Esophagus muscularis mucosa (tissue), 4 donors: Measurements from ENCODE around the gene IQGAP2. TPM values are rescaled to one million over a fixed set of nuclear protein-coding genes. Genes with fewer than 3 reads are reported as not detected.

ENCODE experiments used
- DNase-seq: peaks from one replicate; pipeline ENCODE4 v3.0.0-alpha.2; 2017; ENCODE audit errors: extremely low spot score
- H3K27ac ChIP-seq, 4 donors: fragments of 200-600 bp; sonication (generic); replicated peaks in 1 of 4; 1 replicate in 3 of 4; 2 replicates in 1 of 4; pipeline ENCODE4 v1.5.1; 2016 to 2019; ENCODE audit warnings: mild to moderate bottlenecking in 1 of 4
- H3K27me3 ChIP-seq, 4 donors: fragments of 200-600 bp; sonication (generic); one replicate each; pipeline versions ENCODE4 v1.5.1 to v1.6.0; 2016 to 2019
- H3K36me3 ChIP-seq, 4 donors: fragments of 200-600 bp; sonication (generic); one replicate each; pipeline ENCODE4 v1.5.1; 2016 to 2019
- H3K4me1 ChIP-seq, 4 donors: fragments of 200-600 bp; sonication (generic); one replicate each; pipeline ENCODE4 v1.5.1; 2016 to 2019
- H3K4me3 ChIP-seq, 4 donors: fragments of 200-600 bp; sonication (generic); 1 replicate in 2 of 4; 2 replicates in 2 of 4; pipeline ENCODE4 v1.5.1; 2016 to 2019; ENCODE audit warnings: mild to moderate bottlenecking in 4 of 4, moderate library complexity in 1 of 4
- H3K9me3 ChIP-seq, 4 donors: fragments of 200-600 bp; sonication (generic); 1 replicate in 3 of 4; 2 replicates in 1 of 4; pipeline ENCODE4 v1.5.1; 2016 to 2019
- CTCF ChIP-seq, 3 experiments: fragments of 200-600 bp in 2 of 3; fragments of 450-650 bp in 1 of 3; sonication (generic) in 2 of 3; IDR thresholded peaks; one replicate each; pipeline ENCODE4 v1.5.1; 2017 to 2019; ENCODE audit warnings: antibody characterized with exemption in 3 of 3, mild to moderate bottlenecking in 2 of 3, moderate library complexity in 1 of 3
- EP300 ChIP-seq: sonication (generic); formaldehyde crosslinking; IDR thresholded peaks from one replicate; pipeline ENCODE4 v1.6.1; 2017; ENCODE audit warnings: antibody characterized with exemption
- POLR2A ChIP-seq: fragments of 450-650 bp; IDR thresholded peaks from one replicate; pipeline ENCODE4 v1.6.1; 2017; ENCODE audit warnings: antibody characterized with exemption, moderate library complexity, mild to moderate bottlenecking, low read depth
- POLR2AphosphoS5 ChIP-seq, 2 donors: sonication (generic); formaldehyde crosslinking; IDR thresholded peaks; one replicate each; pipeline ENCODE4 v1.6.1; 2017; ENCODE audit warnings: antibody characterized with exemption in 2 of 2
- WGBS: methylation state at CpG from one replicate; pipeline ENCODE4 v1.1.5; 2018; 5-methylcytosine and 5-hydroxymethylcytosine counted together
- intact Hi-C: fragments of 100-400 bp; cut with DNase I; formaldehyde crosslinking; loops from one replicate; pipeline ENCODE4 v1.15.1; 2023
- total RNA-seq, 4 donors: library from RNA; depleted of rRNA; stranded (reverse); fragments of >200 nt; gene quantifications; one replicate each; pipeline versions ENCODE4 v1.1.0 to v1.2.1, GENCODE V29; 2016

The IQGAP2 gene
- total RNA-seq, 4 donors from 2014 or later = 14.9 to 30.7 (median 20.8) TPM

GRCh38 chr5:76652809-76653414 lies 249.8 kb downstream of the IQGAP2 start:
- no peaks in the 10 kb centered on the region for H3K27me3 ChIP-seq
- H3K4me3 ChIP-seq = no peak overlapping the region
- no peaks in the 10 kb centered on the region for H3K4me1 ChIP-seq
- WGBS = 88% methylated on average over 3 of the region's 3 CpGs
- no peaks in the 10 kb centered on the region for H3K36me3 ChIP-seq
- no peak overlapping the region for H3K27ac ChIP-seq
- TF ChIP-seq POLR2AphosphoS5 (IDR thresholded peaks at IDR 0.05) (no peak), CTCF (IDR thresholded peaks at IDR 0.05) (no peak), EP300 (no peak), POLR2A (no peak)
- intact Hi-C loops = no loop called here
- peaks cover 0 to 20% (median 15%) of the 10 kb centered on the region in 4 donors for H3K9me3 ChIP-seq
- no peak for DNase-seq

- Histone ChIP-seq H3K9me3 (no peaks in the 10 kb centered on the region), H3K4me1 (no peaks in the 10 kb centered on the region), H3K4me3 (no peak overlapping the region), H3K27me3 (no peaks in the 10 kb centered on the region), H3K36me3 (no peaks in the 10 kb centered on the region), H3K27ac (no peak overlapping the region)
- intact Hi-C loops = no loop called here
- TF ChIP-seq CTCF (IDR thresholded peaks at IDR 0.05) (no peak), POLR2AphosphoS5 (IDR thresholded peaks at IDR 0.05) (no peak)
- no peak for DNase-seq
- 95% methylated on average over 3 of the region's 3 CpGs for whole genome bisulfite sequencing
Measured at GRCh38 chr5:76657091-76657490, 254.0 kb downstream of the IQGAP2 start.

- intact Hi-C loops = no loop called here
- DNase-seq = no peak
- no peak for TF ChIP-seq POLR2A
- no peak for TF ChIP-seq POLR2AphosphoS5 (IDR thresholded peaks at IDR 0.05)
- no peak for TF ChIP-seq CTCF (IDR thresholded peaks at IDR 0.05)
- TF ChIP-seq EP300 = no peak
- Histone ChIP-seq H3K9me3 (no peaks in the 10 kb centered on the region), H3K27ac (no peak overlapping the region), H3K4me1 (no peaks in the 10 kb centered on the region), H3K4me3 (no peak overlapping the region), H3K36me3 (no peaks in the 10 kb centered on the region), H3K27me3 (no peaks in the 10 kb centered on the region)
- 68% methylated on average over 6 of the region's 6 CpGs for WGBS
Measured at GRCh38 chr5:76657683-76658311, 254.7 kb downstream of the IQGAP2 start.

GRCh38 chr5:76660360-76660759 lies 257.3 kb downstream of the IQGAP2 start:
- Histone ChIP-seq H3K27me3 (no peaks in the 10 kb centered on the region), H3K9me3 (no peaks in the 10 kb centered on the region), H3K4me1 (no peaks in the 10 kb centered on the region), H3K4me3 (no peak overlapping the region), H3K27ac (no peak overlapping the region), H3K36me3 (no peaks in the 10 kb centered on the region)
- 75% methylated on average over 2 of the region's 2 CpGs for WGBS
- TF ChIP-seq POLR2A (no peak), EP300 (no peak), CTCF (IDR thresholded peaks at IDR 0.05) (no peak), POLR2AphosphoS5 (IDR thresholded peaks at IDR 0.05) (no peak)
- intact Hi-C loops = no loop called here
- DNase-seq = no peak

GRCh38 chr5:76662521-76662920 lies 259.4 kb downstream of the IQGAP2 start:
- Histone ChIP-seq H3K9me3 (no peaks in the 10 kb centered on the region), H3K27ac (no peak overlapping the region), H3K36me3 (no peaks in the 10 kb centered on the region), H3K27me3 (no peaks in the 10 kb centered on the region), H3K4me3 (no peak overlapping the region), H3K4me1 (no peaks in the 10 kb centered on the region)
- no peak for DNase-seq
- intact Hi-C loops = no loop called here
- TF ChIP-seq EP300 = no peak
- TF ChIP-seq POLR2AphosphoS5 (IDR thresholded peaks at IDR 0.05) = no peak
- no peak for TF ChIP-seq CTCF (IDR thresholded peaks at IDR 0.05)
- no peak for TF ChIP-seq POLR2A
- WGBS = 93% methylated on average over 5 of the region's 5 CpGs
